Endothelial cell of umbilical vein (primary cell): ENCODE data around the gene CCDC9. TPM values are rescaled to one million over a fixed set of nuclear protein-coding genes. Genes with fewer than 3 reads are reported as not detected.

Experiments used
- BruUV-seq: library from RNA; stranded (reverse); fragments of 400-500 nt; replicated peaks from 2 replicates; lab custom pipeline; 2021; lab: Mats Ljungman, UMichigan
- CTCF ChIA-PET: fragments of 300-600, 350-600 bp; sonication (Branson Sonifier 250); formaldehyde crosslinking; loops from one replicate; lab custom pipeline; 2021; ENCODE audit warnings: antibody characterized with exemption, inconsistent platforms; lab: Charles Lee
- POLR2A ChIA-PET: fragments of 300-600, 350-600 bp; sonication (Branson Sonifier 250); formaldehyde crosslinking; loops from one replicate; lab custom pipeline; 2021; ENCODE audit warnings: antibody characterized with exemption, inconsistent platforms; lab: Charles Lee
- DNase-seq: peaks from one replicate; pipeline ENCODE4 v3.0.0-alpha.2; 2011; ENCODE audit warnings: low read depth, low spot score
- FAIRE-seq: peaks from 2 replicates; lab custom pipeline; 2011; peaks lifted over from hg19 to GRCh38; lab: Jason Lieb, UNC
- H2AFZ ChIP-seq: 2 replicates; pipeline ENCODE4 v1.6.0; 2012; ENCODE audit warnings: low read depth, low read length, control low read depth, inconsistent platforms
- H3K27ac ChIP-seq: 2 replicates; pipeline ENCODE4 v1.5.1; 2011; ENCODE audit warnings: low read depth, mild to moderate bottlenecking, control low read depth, low read length, moderate library complexity; ENCODE audit not compliant: insufficient read depth
- H3K27me3 ChIP-seq, 2 experiments: 2 replicates each; pipeline versions ENCODE4 v1.6.0 to v1.6.1; 2011; ENCODE audit warnings: low read length in 2 of 2, mixed read lengths in 1 of 2; ENCODE audit not compliant: control insufficient read depth in 2 of 2, insufficient read depth in 2 of 2
- H3K36me3 ChIP-seq, 2 experiments: 2 replicates in 1 of 2; 3 replicates in 1 of 2; pipeline ENCODE4 v1.5.1; 2011; ENCODE audit warnings: low read length in 2 of 2, mild to moderate bottlenecking in 1 of 2, moderate library complexity in 1 of 2; ENCODE audit not compliant: control insufficient read depth in 2 of 2, insufficient read depth in 2 of 2; ENCODE audit errors: extremely low read depth in 1 of 2
- H3K4me1 ChIP-seq: 3 replicates; pipeline ENCODE4 v1.5.1; 2011; ENCODE audit warnings: mild to moderate bottlenecking, low read length; ENCODE audit not compliant: control insufficient read depth, insufficient read depth; ENCODE audit errors: extremely low read depth
- H3K4me2 ChIP-seq: 2 replicates; pipeline ENCODE4 v1.6.1; 2011; ENCODE audit warnings: low read length, control low read depth, mixed read lengths; ENCODE audit not compliant: insufficient read depth
- H3K4me3 ChIP-seq, 3 experiments: fragments of 200-600 bp in 1 of 3; sonication (generic), shearing (Covaris generic) in 1 of 3; replicated peaks in 1 of 3; 2 replicates each; pipeline ENCODE4 v1.5.1; 2011 to 2016; ENCODE audit warnings: control low read depth in 3 of 3, low read length in 3 of 3, mild to moderate bottlenecking in 2 of 3, inconsistent platforms in 1 of 3, low read depth in 1 of 3, moderate library complexity in 1 of 3; ENCODE audit not compliant: insufficient read depth in 1 of 3
- H3K79me2 ChIP-seq: 2 replicates; pipeline ENCODE4 v1.6.0; 2012; ENCODE audit warnings: low read length, inconsistent platforms; ENCODE audit not compliant: control insufficient read depth, insufficient read depth
- H3K9ac ChIP-seq: replicated peaks from 2 replicates; pipeline ENCODE3; 2011; ENCODE audit warnings: low read length, control low read depth; ENCODE audit not compliant: insufficient read depth; ENCODE audit errors: extremely low read depth
- H3K9me1 ChIP-seq: replicated peaks from 3 replicates; pipeline ENCODE4 v1.6.0; 2011; ENCODE audit warnings: mild to moderate bottlenecking, low read length; ENCODE audit not compliant: control insufficient read depth, insufficient read depth; ENCODE audit errors: extremely low read depth
- H3K9me3 ChIP-seq: replicated peaks from 2 replicates; pipeline ENCODE4 v1.5.1; 2012; ENCODE audit warnings: low read length, inconsistent platforms; ENCODE audit not compliant: control insufficient read depth, insufficient read depth
- H4K20me1 ChIP-seq: replicated peaks from 2 replicates; pipeline ENCODE3; 2011; ENCODE audit warnings: mild to moderate bottlenecking, low read length; ENCODE audit not compliant: control insufficient read depth, insufficient read depth; ENCODE audit errors: extremely low read depth
- EZH2 ChIP-seq: IDR thresholded peaks from 2 replicates; pipeline ENCODE4 v1.6.1; 2012; ENCODE audit warnings: borderline replicate concordance, low read depth, mild to moderate bottlenecking, moderate library complexity, low read length, inconsistent platforms; ENCODE audit not compliant: severe bottlenecking
- POLR2AphosphoS5 ChIP-seq: IDR thresholded peaks from 2 replicates; pipeline ENCODE4 v1.6.1; 2012; ENCODE audit warnings: low read depth, mild to moderate bottlenecking, control low read depth, low read length, moderate library complexity; ENCODE audit not compliant: insufficient read depth
- dilution Hi-C: fragments of 300-500 bp; cut with MboI; formaldehyde crosslinking; loops from one replicate; pipeline ENCODE4 v1.15.0; 2019; ENCODE audit warnings: low sequenced_read_pairs; ENCODE audit not compliant: extremely low pct_ligation_motif_present
- intact Hi-C: fragments of 100-400 bp; cut with micrococcal nuclease; formaldehyde crosslinking; loops from one replicate; pipeline ENCODE4 v1.10.0; 2022
- polyA plus RNA-seq, 4 experiments: library from polyadenylated mRNA; depleted of rRNA in 3 of 4; stranded (reverse) in 3 of 4; unstranded in 1 of 4; fragments of >200 nt; gene quantifications; 2 replicates each; pipeline versions ENCODE4 v1.2.1 to v1.2.3, GENCODE V29; 2011 to 2012; ENCODE audit warnings: missing spikeins in 1 of 4
- total RNA-seq: library from RNA; stranded (reverse); gene quantifications from 2 replicates; pipeline ENCODE4 v1.2.3, GENCODE V29; 2021
- TF ChIP-seq, protein P1 (sequence below): IDR thresholded peaks from 2 replicates; pipeline ENCODE4 v1.6.1; 2011; ENCODE audit not compliant: insufficient read depth, insufficient read length
- TF ChIP-seq, protein P2 (sequence below), 2 donors: IDR thresholded peaks; 1 replicate in 1 of 2; 2 replicates in 1 of 2; pipeline ENCODE4 v1.5.1; 2011; ENCODE audit warnings: low read length in 2 of 2, mild to moderate bottlenecking in 2 of 2, moderate library complexity in 2 of 2, control low read depth in 1 of 2, inconsistent platforms in 1 of 2, low read depth in 1 of 2; ENCODE audit not compliant: insufficient read depth in 1 of 2; ENCODE audit errors: extremely low read depth in 1 of 2

The CCDC9 gene
- total and polyA plus RNA-seq, 2 donors (not counting 3 experiments of a cell fraction or from before 2014, with no cell fraction given), result 6.0 to 26.9 TPM

DNA sequence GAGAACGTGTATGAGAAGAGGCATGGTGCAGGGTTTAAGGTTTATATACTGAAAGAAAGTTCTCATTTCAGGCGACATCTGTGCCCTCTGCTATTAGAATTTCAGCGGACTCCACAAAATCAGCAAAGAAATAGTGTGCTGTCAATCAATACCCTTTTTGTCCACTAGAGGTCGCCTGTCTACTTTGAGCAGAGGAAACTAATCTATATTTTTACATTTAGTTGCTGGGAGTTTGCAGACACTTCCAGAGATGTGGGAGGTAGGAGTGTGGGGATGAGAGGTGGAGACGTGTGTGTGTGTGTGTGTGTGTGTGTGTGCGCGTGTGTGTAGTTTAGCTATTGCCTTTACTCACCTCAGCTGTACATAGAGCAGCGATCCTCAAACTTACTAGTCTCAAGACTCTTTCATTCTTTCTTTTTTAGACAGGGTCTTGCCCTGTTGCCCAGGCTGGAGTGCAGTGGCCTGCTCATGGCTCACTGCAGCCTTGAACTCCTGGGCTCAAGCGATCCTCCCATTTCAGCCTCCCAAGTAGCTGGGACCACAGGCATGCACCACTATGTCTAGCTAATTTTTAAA lies 28.1 kb downstream of the CCDC9 start:
- ChIA-PET CTCF (interaction anchor here (0.7 to 2.3 kb wide), 14 partner anchors 8 to 144 kb away, joined by 3 to 18 read pairs (median 4); partner anchors contain the start of genes C5AR1, DHX34 and INAFM1), POLR2A (no interaction called here)
- dilution Hi-C loops (no loop called here), intact Hi-C loops (loop anchor here (1.0 to 5.0 kb wide), 3 partner anchors 107 to 423 kb away; no protein-coding TSS in a partner anchor)
- Histone ChIP-seq H3K4me3 (no peak overlapping the region), H3K4me2 (no peak overlapping the region), H2AFZ (no peak overlapping the region), H3K79me2 (no peaks in the 10 kb centered on the region), H3K27ac (no peak overlapping the region), H4K20me1 (no peaks in the 10 kb centered on the region), H3K9ac (no peak overlapping the region), H3K36me3 (no peaks in the 10 kb centered on the region), H3K9me3 (no peaks in the 10 kb centered on the region), H3K27me3 (no peaks in the 10 kb centered on the region), H3K9me1 (no peaks in the 10 kb centered on the region), H3K4me1 (no peaks in the 10 kb centered on the region)
- BruUV-seq, result no TSS peak
- FAIRE-seq (peak; percentile 84), DNase-seq (peak; percentile 57)
- TF ChIP-seq, protein P1, sequence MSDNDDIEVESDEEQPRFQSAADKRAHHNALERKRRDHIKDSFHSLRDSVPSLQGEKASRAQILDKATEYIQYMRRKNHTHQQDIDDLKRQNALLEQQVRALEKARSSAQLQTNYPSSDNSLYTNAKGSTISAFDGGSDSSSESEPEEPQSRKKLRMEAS, result no peak
- TF ChIP-seq, protein P2, sequence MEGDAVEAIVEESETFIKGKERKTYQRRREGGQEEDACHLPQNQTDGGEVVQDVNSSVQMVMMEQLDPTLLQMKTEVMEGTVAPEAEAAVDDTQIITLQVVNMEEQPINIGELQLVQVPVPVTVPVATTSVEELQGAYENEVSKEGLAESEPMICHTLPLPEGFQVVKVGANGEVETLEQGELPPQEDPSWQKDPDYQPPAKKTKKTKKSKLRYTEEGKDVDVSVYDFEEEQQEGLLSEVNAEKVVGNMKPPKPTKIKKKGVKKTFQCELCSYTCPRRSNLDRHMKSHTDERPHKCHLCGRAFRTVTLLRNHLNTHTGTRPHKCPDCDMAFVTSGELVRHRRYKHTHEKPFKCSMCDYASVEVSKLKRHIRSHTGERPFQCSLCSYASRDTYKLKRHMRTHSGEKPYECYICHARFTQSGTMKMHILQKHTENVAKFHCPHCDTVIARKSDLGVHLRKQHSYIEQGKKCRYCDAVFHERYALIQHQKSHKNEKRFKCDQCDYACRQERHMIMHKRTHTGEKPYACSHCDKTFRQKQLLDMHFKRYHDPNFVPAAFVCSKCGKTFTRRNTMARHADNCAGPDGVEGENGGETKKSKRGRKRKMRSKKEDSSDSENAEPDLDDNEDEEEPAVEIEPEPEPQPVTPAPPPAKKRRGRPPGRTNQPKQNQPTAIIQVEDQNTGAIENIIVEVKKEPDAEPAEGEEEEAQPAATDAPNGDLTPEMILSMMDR (IDR thresholded peaks at IDR 0.05; ENCODE audit: extremely low read depth in 1 of 2, insufficient read depth in 1 of 2, low read depth in 1 of 2, low read length in 2 of 2), result peak; percentile 77
- no peak for TF ChIP-seq POLR2AphosphoS5
- TF ChIP-seq EZH2, result no peak
